GM04503 (cell line): Measurements from ENCODE around the gene ZFYVE9.
"Not testable (repeated sequence)": the region's sequence is repeated elsewhere in the genome, so short reads cannot be mapped to it uniquely, and the experiment has no call there.

Experiments used
- DNase-seq: peaks from one replicate; pipeline ENCODE4 v3.0.0-alpha.2; 2012; ENCODE audit warnings: low read depth

The ZFYVE9 gene

GRCh38 chr1:52192024-52192423, 50.1 kb downstream of the ZFYVE9 start:
- no peak for DNase-seq

- no peak for DNase-seq
Measured at GRCh38 chr1:52192436-52192835, 50.5 kb downstream of the ZFYVE9 start.

GRCh38 chr1:52193985-52194384, 52.1 kb downstream of the ZFYVE9 start:
- DNase-seq = no peak

GRCh38 chr1:52195161-52195560, 53.3 kb downstream of the ZFYVE9 start:
- no peak for DNase-seq

GRCh38 chr1:52203935-52204625, 62.2 kb downstream of the ZFYVE9 start:
- DNase-seq = no peak

GRCh38 chr1:52204696-52205095, 62.8 kb downstream of the ZFYVE9 start:
- DNase-seq = no peak

- not testable (repeated sequence) for DNase-seq
Measured at GRCh38 chr1:52206686-52207085, 64.8 kb downstream of the ZFYVE9 start.

GRCh38 chr1:52209429-52209828, 67.5 kb downstream of the ZFYVE9 start:
- no peak for DNase-seq

- DNase-seq = no peak
Measured at GRCh38 chr1:52210044-52210443, 68.2 kb downstream of the ZFYVE9 start.

GRCh38 chr1:52216907-52217458, 75.1 kb downstream of the ZFYVE9 start:
- DNase-seq = no peak

- no peak for DNase-seq
Measured at GRCh38 chr1:52225174-52225573, 83.3 kb downstream of the ZFYVE9 start.

- no peak for DNase-seq
Measured at GRCh38 chr1:52229494-52229893, 87.6 kb downstream of the ZFYVE9 start.

- DNase-seq = no peak
Measured at GRCh38 chr1:52233463-52233862, 91.6 kb downstream of the ZFYVE9 start.

- DNase-seq = no peak
Measured at GRCh38 chr1:52234014-52234413, 92.1 kb downstream of the ZFYVE9 start.

GRCh38 chr1:52234708-52235107, 92.8 kb downstream of the ZFYVE9 start:
- DNase-seq = no peak

- DNase-seq = no peak
Measured at GRCh38 chr1:52235646-52236045, 93.8 kb downstream of the ZFYVE9 start.

GRCh38 chr1:52237430-52237829, 95.5 kb downstream of the ZFYVE9 start:
- DNase-seq = peak; percentile 21

- DNase-seq = peak; percentile 30
Measured at GRCh38 chr1:52238474-52238873, 96.6 kb downstream of the ZFYVE9 start.

- DNase-seq = no peak
Measured at GRCh38 chr1:52238887-52239707, 97.2 kb downstream of the ZFYVE9 start.

- DNase-seq = no peak
Measured at GRCh38 chr1:52239708-52240001, 97.8 kb downstream of the ZFYVE9 start.

GRCh38 chr1:52240592-52241210, 98.8 kb downstream of the ZFYVE9 start:
- no peak for DNase-seq

GRCh38 chr1:52243221-52243987, 101.5 kb downstream of the ZFYVE9 start:
- DNase-seq = no peak
